ENCODE measurements around the gene KDM5A. TPM values are rescaled to one million over a fixed set of nuclear protein-coding genes. Genes with fewer than 3 reads are reported as not detected.
A peak's percentile ranks its signal among the peaks of the same experiment; 100 is the strongest.
"Not testable (repeated sequence)": the region's sequence is repeated elsewhere in the genome, so short reads cannot be mapped to it uniquely, and the experiment has no call there.

KDM5A gene
- polyA plus RNA-seq (2011; rRNA removed) (28.1 and 33.9 TPM in 2 replicates), polyA minus RNA-seq (2011; rRNA and poly(A)+ RNA removed) (128 and 130 TPM in 2 replicates)

DNA sequence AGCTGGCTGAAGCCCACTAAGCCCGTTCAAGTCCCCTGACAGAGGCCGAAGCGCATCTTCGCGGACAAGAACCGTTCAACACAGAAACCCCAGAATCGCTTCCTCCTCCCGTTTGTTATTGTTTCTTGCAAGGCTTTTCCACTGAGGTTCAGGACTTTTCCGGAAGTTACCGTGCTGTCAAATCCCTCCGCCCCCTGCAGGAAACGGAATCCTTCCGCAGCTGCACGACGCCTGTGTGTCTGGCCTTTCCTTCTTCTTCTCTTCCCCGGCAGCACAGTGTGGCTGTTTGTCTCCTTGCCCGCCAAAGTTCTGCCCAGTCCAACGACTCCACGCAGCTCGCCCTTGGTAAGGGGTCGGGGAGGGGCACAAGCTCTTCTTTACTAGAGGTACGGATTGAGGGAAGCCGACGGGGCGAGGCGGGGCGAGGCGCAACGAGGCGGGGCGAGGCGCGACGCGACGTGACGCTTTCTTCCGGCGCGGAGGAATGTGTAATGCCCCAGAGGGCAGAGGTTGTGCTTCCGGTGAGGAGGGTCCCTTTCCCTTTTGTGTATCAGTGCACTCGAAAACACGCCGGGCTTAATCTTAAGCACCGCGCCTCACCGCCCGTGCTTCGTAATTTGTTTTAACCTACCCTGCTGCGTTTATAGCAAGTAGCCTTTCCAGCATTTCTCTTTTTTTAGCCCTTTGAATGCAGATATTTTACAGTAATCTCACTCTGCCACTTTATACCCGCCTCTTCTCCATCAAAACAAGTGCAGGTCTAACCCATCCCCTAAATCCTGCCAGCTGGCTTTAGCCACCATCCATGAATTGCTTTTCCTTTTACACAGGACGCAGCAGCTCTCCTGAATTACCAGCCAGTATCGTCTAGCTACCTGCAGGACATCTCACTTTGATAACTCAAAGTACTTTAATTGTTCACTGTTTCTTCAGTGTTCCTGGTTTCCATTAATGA is at the start of gene KDM5A:
Gene KDM5A, minus strand, starts transcription at position 179 of the 955 bp plus-strand sequence. CDS start 229 bp downstream, outside the sequence.
- CTCF ChIA-PET, result interaction anchor here (0.7 to 2.4 kb wide), 2 partner anchors 10 to 12 kb away, joined by 7 read pairs; partner anchors contain the start of gene CCDC77

GRCh38 chr12:435737-436136 is 46.6 kb upstream of the KDM5A start:
- H3K9me3 ChIP-seq (ENCODE audit: control insufficient read depth, insufficient read depth, low read length); CTCF ChIA-PET; H3K27ac ChIP-seq (ENCODE audit: low read depth, low read length); POLR2A ChIA-PET; H3K4me3 ChIP-seq (ENCODE audit: low read depth, low read length); DNase-seq (ENCODE audit: low read depth, low spot score); H3K27me3 ChIP-seq (ENCODE audit: control insufficient read depth, insufficient read depth, low read length): not testable (repeated sequence)

More for the DNA sequence above, at the start of gene KDM5A:
- Histone ChIP-seq H3K27me3 (ENCODE audit: control insufficient read depth, insufficient read depth, low read length) (no peaks in the 10 kb centered on the region), H3K9me3 (ENCODE audit: control insufficient read depth, insufficient read depth, low read length) (no peaks in the 10 kb centered on the region), H3K27ac (ENCODE audit: low read depth, low read length) (peak within 1 kb of the TSS; percentile 90), H3K4me3 (ENCODE audit: low read depth, low read length) (peak within 1 kb of the TSS; percentile 93)
- TF ChIP-seq, protein P1, sequence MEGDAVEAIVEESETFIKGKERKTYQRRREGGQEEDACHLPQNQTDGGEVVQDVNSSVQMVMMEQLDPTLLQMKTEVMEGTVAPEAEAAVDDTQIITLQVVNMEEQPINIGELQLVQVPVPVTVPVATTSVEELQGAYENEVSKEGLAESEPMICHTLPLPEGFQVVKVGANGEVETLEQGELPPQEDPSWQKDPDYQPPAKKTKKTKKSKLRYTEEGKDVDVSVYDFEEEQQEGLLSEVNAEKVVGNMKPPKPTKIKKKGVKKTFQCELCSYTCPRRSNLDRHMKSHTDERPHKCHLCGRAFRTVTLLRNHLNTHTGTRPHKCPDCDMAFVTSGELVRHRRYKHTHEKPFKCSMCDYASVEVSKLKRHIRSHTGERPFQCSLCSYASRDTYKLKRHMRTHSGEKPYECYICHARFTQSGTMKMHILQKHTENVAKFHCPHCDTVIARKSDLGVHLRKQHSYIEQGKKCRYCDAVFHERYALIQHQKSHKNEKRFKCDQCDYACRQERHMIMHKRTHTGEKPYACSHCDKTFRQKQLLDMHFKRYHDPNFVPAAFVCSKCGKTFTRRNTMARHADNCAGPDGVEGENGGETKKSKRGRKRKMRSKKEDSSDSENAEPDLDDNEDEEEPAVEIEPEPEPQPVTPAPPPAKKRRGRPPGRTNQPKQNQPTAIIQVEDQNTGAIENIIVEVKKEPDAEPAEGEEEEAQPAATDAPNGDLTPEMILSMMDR (IDR thresholded peaks at IDR 0.05; ENCODE audit: low read depth, low read length), result no peak
- DNase-seq (ENCODE audit: low read depth, low spot score), result peak; percentile 90
- POLR2A ChIA-PET, result interaction anchor here (0.6 to 2.5 kb wide), 4 partner anchors 12 to 1634 kb away, joined by 3 to 16 read pairs (median 4); partner anchors contain the start of gene CCDC77

DNA sequence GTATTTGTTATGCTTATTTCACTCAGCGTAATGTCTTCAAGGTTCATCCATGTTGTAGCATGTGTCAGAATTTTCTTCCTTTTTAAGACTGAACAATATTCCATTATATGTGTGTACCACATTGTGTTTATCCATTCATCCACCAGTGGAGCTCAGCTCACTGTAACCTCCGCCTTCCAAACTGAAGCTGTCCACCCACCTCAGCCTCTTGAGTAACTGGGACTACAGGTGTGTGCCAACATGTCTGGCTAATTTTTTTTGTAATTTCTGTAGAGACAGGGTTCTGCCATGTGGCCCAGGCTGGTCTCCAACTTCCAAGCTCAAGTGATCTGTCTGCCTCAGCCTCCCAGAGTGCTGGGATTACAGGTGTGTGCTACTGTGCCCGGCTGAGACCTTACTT is 33.4 kb upstream of the KDM5A start:
- Histone ChIP-seq H3K9me3 (ENCODE audit: control insufficient read depth, insufficient read depth, low read length) (no peaks in the 10 kb centered on the region), H3K27ac (ENCODE audit: low read depth, low read length) (no peak overlapping the region), H3K4me3 (ENCODE audit: low read depth, low read length) (no peak overlapping the region), H3K27me3 (ENCODE audit: control insufficient read depth, insufficient read depth, low read length) (no peaks in the 10 kb centered on the region)
- DNase-seq (ENCODE audit: low read depth, low spot score), result no peak
- POLR2A ChIA-PET, result no interaction called here
- TF ChIP-seq, protein P1 (IDR thresholded peaks at IDR 0.05; ENCODE audit: low read depth, low read length), result no peak
- CTCF ChIA-PET, result interaction anchor here (0.6 to 1.1 kb wide), 2 partner anchors 20 to 30 kb away, joined by 3 read pairs; no protein-coding TSS in a partner anchor

DNA sequence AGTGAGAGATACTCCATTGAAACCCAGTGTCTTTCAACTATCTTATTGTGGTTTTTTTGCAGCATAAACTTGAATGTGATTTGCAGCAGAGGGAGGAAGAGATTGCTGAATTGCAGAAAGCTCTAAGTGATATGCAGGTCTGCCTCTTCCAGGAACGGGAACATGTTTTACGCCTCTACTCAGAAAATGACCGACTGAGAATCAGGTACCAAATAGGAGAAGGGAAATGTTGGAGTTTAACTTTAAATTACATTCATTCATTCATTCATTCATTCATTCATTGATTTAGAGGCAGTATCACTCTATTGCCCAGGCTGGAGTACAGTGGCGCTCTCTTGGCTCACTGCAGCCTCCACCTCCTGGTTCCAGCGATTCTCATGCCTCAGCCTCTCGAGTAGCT is 29.3 kb upstream of the KDM5A start:
- no peaks in the 10 kb centered on the region for H3K27me3 ChIP-seq (ENCODE audit: control insufficient read depth, insufficient read depth, low read length)
- ChIA-PET CTCF (no interaction called here), POLR2A (no interaction called here)
- H3K9me3 ChIP-seq (ENCODE audit: control insufficient read depth, insufficient read depth, low read length), result no peaks in the 10 kb centered on the region
- TF ChIP-seq, protein P1 (IDR thresholded peaks at IDR 0.05; ENCODE audit: low read depth, low read length), result no peak
- no peak overlapping the region for H3K4me3 ChIP-seq (ENCODE audit: low read depth, low read length)
- H3K27ac ChIP-seq (ENCODE audit: low read depth, low read length), result no peak overlapping the region
- no peak for DNase-seq (ENCODE audit: low read depth, low spot score)

DNA sequence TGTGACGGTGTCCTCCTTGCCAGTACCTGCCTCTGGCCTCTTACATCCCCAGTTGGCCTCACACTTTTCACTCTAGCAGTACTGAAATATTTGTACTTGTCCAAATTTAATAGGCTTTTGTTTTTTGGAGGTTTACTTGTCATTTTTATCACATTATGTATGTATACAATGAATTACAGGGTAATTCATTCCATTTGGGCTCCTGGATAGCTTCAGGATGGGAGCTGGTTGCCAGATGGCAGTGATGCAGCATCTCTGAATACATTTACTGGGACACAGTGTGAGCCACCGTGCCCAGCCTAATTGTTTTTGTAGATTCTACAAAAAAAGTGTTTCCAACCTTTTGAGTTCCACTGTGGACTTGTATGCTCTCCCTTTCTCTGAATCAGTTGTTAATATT is 25.7 kb upstream of the KDM5A start:
- POLR2A ChIA-PET, result no interaction called here
- TF ChIP-seq, protein P1 (IDR thresholded peaks at IDR 0.05; ENCODE audit: low read depth, low read length), result no peak
- Histone ChIP-seq H3K27ac (ENCODE audit: low read depth, low read length) (no peak overlapping the region), H3K9me3 (ENCODE audit: control insufficient read depth, insufficient read depth, low read length) (no peaks in the 10 kb centered on the region), H3K4me3 (ENCODE audit: low read depth, low read length) (no peak overlapping the region), H3K27me3 (ENCODE audit: control insufficient read depth, insufficient read depth, low read length) (no peaks in the 10 kb centered on the region)
- no peak for DNase-seq (ENCODE audit: low read depth, low spot score)
- CTCF ChIA-PET, result no interaction called here

All from AG04450 (cell line).